Endothelial cell of umbilical vein (primary cell): ENCODE measurements around the gene C8G.

Experiments
- CTCF ChIP-seq, 2 donors: IDR thresholded peaks; 1 replicate in 1 of 2; 2 replicates in 1 of 2; pipeline ENCODE4 v1.5.1; 2011; ENCODE audit warnings: low read length in 2 of 2, mild to moderate bottlenecking in 2 of 2, moderate library complexity in 2 of 2, control low read depth in 1 of 2, inconsistent platforms in 1 of 2, low read depth in 1 of 2; ENCODE audit not compliant: insufficient read depth in 1 of 2; ENCODE audit errors: extremely low read depth in 1 of 2
- EZH2 ChIP-seq: IDR thresholded peaks from 2 replicates; pipeline ENCODE4 v1.6.1; 2012; ENCODE audit warnings: borderline replicate concordance, low read depth, mild to moderate bottlenecking, moderate library complexity, low read length, inconsistent platforms; ENCODE audit not compliant: severe bottlenecking
- POLR2A ChIP-seq: IDR thresholded peaks from 2 replicates; pipeline ENCODE4 v1.6.1; 2012; ENCODE audit warnings: low read depth, mild to moderate bottlenecking, control low read depth, low read length

- no peak for TF ChIP-seq CTCF (IDR thresholded peaks at IDR 0.05; ENCODE audit: extremely low read depth in 1 of 2, insufficient read depth in 1 of 2, low read depth in 1 of 2, low read length in 2 of 2)
- no peak for TF ChIP-seq POLR2A
- no peak for TF ChIP-seq EZH2
Observed at GRCh38 chr9:136939431-136939995, 5.5 kb upstream of the C8G start.
